ENCODE data around the gene RNF207.

Gene RNF207

GRCh38 chr1:6174621-6175410 lies 31.1 kb upstream of the RNF207 start:
- DNase-seq, result no peak

DNA sequence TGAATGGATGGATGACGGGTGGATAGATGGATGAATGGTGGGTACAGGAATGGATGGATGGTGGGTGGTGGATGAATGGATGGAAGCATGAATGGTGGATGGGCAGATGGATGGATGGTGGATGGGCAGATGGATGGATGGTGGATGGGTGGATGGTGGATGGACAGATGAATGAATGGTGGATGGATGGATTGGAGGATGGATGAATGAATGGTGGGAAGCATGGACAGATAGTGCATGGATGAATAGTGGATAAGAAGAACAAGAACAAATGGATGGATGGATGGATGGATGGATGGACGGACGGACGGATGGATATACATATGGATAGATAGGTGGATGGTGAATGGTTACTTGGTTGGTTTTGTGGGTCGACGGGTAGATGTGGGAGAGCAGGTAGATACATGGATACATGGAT lies 30.5 kb upstream of the RNF207 start:
- DNase-seq, result no peak

GRCh38 chr1:6176779-6177178 lies 29.1 kb upstream of the RNF207 start:
- no peak for DNase-seq

DNA sequence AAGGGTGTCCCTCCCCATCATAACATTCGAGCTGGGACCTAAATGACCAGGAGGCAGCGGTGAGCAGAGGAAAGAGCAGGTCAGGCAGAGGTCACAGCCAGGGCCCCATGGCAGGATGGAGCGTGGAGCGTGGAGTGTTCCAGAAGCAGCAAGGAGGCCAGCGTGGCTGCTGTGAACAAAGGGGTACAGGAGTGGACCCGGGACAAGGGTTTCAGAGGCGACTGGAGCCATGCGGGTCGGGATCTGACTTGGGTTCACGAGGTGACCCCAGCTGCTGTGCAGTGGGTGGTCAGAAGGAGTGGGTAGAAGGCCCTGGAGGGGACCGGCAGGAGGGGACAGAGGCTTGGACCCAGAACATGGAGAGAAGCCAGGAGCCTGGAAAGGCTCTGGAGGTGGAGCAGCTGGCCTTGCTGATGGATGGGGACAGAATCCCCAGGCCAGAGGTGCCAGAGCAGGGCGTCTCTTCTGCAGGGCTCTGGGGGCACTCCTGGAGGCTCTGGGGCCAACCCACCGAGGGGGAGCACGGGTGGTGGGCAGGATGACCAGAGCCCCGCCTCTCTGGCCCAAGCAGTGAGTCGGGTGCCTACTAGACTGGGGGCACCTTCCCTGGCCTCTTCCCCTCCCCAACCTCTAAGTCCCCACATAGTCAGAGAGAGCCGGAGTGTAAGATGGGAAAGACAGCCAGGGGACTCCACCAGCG lies 28.1 kb upstream of the RNF207 start:
- DNase-seq, result no peak

- no peak for DNase-seq
Measured at GRCh38 chr1:6178751-6179563, 27.0 kb upstream of the RNF207 start.

- no peak for DNase-seq
Measured at GRCh38 chr1:6179564-6180175, 26.2 kb upstream of the RNF207 start.

DNA sequence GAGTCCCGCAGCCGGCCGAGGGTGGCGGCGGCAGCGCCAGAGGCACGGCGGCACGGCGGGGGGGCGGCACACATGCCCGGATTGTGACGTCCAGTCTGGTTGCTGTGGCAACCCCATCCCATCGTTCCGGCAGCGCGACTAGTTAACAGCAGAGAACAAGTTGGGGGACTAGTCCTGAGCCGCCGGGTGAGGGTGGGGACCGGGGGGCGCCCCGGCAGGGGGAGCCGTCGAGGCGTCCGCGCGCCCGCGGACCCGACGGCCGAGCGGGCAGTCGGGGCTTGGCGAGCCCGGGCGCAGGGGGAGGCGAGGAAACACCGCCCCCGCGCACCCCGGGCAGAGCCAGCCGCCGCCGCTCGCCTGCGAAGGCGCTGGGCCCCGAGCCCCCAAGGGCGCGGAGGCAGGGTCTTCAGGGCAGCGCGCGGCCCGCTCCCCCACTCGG lies 25.6 kb upstream of the RNF207 start, which contains the start of gene CHD5:
CHD5 (minus strand) TSS at position 54 of the 439 bp plus-strand sequence. CDS start 298 bp downstream, outside the sequence.
- DNase-seq, result peak; percentile 15

GRCh38 chr1:6180707-6181311 lies 25.1 kb upstream of the RNF207 start:
- no peak for DNase-seq

DNA sequence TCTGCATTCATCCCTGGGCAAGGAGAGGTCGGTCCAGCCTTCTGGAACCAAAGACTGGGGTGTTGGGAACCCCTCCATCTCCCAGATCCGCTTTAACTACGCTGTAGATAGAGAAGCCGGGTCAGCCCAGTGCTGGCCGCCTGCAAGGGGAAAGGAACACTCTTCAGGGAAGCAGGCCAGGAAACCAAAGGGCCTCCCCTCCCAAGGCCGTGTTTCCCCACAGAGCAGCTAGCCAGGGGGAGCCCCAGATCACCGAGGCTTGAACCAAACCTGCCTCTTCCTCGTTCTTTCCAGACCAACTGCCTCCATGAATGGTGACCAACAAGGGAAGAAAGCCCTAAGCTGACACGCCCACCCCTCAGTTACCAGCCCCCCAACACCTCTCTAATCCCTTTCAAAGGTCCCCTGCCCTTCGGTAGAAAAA lies 24.6 kb upstream of the RNF207 start:
- DNase-seq, result no peak

DNA sequence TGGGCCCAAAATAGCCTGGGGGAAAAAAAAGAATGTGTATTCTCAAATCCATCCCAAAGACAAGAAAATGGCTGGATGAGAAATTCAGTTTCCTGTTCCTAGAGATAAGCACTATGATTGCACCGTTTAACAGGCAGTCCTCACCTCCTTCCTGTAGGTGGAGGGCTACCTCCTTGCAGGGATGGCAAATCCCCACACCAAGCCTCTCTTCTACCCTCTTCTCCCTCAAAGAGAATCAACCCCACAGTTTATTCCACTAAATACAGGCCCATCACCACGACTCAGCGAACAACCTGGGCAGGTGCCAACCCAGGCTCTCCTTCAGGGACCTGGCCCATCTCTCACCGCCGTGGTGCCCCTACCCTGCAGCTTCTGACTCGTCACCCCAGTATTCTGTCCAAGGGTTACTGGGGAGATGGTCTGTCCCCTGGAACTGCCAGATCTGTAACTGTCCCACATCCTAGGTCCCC lies 22.4 kb upstream of the RNF207 start:
- no peak for DNase-seq

DNA sequence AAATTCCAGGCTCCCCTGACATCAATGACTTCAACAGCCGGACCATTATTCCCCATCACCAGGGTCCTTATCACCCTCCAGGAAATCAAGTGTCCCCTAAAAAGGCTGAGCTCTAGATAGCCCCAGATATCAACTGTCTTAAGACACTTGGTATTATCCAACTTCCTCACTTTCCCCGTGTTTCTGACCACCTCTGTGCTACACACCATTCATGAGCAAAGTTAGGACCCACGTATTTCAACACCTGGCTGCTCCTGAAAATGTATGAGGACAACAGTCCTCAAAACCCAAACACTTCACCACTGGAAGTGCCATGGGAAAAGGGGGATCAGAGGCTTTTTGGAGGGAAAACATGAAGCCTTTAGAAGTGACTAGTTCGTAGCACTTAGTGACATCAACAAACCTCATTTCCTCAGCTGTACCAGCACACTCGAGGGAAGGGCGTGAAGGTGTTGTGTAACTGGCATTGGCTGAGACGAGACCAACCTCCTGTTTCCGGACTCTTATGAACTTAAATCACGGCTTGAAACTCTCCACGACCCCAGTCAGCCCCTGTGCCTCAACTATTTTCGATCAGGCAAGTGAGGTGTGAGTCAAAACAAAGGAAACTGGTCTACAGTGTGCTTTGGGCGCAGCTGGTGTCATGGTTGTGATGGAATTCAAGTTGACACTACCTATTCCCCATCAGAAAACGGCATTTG lies 21.7 kb upstream of the RNF207 start:
- DNase-seq, result no peak

- no peak for DNase-seq
Measured at GRCh38 chr1:6185151-6185550, 20.8 kb upstream of the RNF207 start.

GRCh38 chr1:6185635-6186382 lies 20.1 kb upstream of the RNF207 start:
- peak; percentile 45 for DNase-seq

- no peak for DNase-seq
Measured at GRCh38 chr1:6188466-6188865, 17.5 kb upstream of the RNF207 start.

DNA sequence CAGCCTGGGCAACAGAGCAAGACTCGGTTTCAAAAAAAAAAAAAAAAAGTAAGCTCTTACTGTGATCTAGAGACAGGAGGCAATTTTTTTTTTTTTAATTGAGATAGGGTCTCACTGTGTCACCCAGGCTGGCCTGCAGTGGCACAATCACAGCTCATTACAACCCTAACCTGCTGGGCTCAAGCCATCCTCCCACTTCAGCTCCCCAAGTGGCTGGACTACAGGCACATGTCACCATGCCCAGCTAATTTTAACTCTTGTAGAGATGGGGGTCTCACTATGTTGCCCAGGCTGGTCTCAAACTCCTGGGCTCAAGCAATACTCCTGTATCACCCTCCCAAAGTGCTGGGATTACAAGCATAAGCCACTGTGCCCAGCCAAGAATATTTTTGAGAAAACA lies 14.0 kb upstream of the RNF207 start:
- no peak for DNase-seq

- DNase-seq, result no peak
Measured at GRCh38 chr1:6197746-6198427, 8.0 kb upstream of the RNF207 start.

DNA sequence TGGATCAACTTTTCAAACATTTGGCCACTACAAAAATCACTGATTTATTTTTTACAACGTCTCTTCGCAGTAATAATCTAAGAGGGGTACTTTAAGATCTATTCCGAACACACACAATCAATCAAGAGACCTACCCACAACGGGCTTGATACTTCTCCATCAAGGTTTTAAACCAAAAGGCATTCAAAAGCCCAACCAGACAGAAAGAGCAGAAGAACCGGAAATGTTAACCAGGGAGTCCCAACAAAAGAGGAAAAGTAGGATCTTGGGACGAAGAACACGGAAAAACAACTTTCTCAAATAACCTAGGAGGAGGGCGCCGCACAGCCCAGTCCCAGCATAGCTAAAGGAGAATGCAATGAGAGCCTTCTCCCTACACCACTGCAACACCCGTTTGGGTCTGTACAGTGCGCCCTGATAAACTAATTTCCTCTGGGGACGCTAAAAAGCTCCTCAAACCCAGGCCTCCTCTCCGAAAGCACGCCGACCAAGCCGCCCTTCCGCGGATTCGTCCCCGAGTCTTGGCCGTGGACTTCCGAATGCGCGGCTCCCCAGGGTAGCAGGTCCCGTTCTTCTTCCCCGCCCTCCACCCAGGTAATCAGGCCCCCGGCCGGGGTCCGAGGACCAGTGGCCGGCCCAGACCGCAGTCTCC lies 7.1 kb upstream of the RNF207 start:
- peak; percentile 31 for DNase-seq

DNA sequence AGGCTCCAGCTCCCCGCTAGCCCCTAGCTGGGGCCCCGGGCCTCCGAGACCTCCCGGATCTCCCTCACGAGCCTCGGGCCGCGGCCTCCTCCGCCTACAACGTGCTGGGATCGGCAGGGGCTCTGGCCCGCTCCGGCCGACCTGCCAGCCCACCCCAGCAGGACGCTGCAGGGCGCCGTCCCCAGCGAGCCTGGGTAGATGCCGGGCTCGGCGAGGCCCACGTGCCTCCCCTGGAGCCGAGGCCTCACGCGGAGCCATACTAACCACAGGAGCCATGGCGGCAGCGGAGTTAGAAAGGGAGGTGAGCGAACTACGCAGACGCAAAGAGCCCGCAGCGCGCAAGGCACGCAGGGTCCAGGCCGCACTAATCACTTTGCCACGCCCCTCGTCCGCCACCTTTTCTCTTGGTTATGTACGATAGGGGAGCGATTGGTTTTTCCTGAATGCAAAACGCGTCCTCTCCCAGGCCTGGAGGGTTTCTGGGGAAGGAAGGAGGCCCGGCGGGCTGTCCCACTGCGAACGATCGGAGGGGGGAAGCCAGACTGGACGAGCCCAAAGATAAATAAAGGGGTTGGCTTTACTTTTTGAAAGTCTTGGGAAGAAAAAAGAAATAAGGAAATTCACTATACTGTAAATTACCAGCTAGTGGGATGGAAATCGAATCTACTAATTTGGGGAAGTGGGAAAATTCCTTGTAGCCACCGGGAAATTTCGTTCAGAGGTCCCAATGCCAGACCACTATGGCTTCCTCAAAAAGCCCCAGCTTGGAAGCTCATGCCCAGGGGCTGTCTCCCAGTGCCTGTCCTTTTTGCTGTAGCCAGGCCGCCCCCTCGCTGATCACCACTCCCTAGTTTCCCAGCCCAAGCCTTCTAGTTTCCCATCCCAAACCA lies 6.4 kb upstream of the RNF207 start, which contains the start of gene RPL22:
RPL22 (minus strand) TSS at position 298 of the 890 bp plus-strand sequence; CDS start at position 276, 22 bp downstream.
- peak; percentile 98 for DNase-seq

Data from CD4-positive, alpha-beta T cell treated with Interleukin-10 for 1 hour (primary cell).